Ectodermal cell (in vitro differentiated cells): ENCODE results near the gene LRIG1.

ENCODE experiments used
- H3K27ac ChIP-seq: 2 replicates; pipeline ENCODE4 v1.7.0; 2013; ENCODE audit warnings: mild to moderate bottlenecking, low read depth, low read length; ENCODE audit not compliant: insufficient read depth, poor library complexity, severe bottlenecking
- H3K27me3 ChIP-seq: 2 replicates; pipeline ENCODE4 v1.7.0; 2013; ENCODE audit warnings: mild to moderate bottlenecking, low read length; ENCODE audit not compliant: insufficient read depth, control insufficient read depth, poor library complexity, severe bottlenecking
- H3K36me3 ChIP-seq: one replicate; pipeline ENCODE4 v1.7.0; 2013; ENCODE audit warnings: low read length; ENCODE audit not compliant: control insufficient read depth, insufficient read depth
- H3K4me1 ChIP-seq: one replicate; pipeline ENCODE4 v1.7.0; 2013; ENCODE audit warnings: low read length; ENCODE audit not compliant: control insufficient read depth, insufficient read depth
- H3K4me3 ChIP-seq: 2 replicates; pipeline ENCODE4 v1.7.0; 2013; ENCODE audit warnings: low read depth, low read length, control low read depth; ENCODE audit not compliant: insufficient read depth
- H3K9me3 ChIP-seq: 2 replicates; pipeline ENCODE4 v1.7.0; 2013; ENCODE audit warnings: mild to moderate bottlenecking, low read length, moderate library complexity; ENCODE audit not compliant: control insufficient read depth
- WGBS, 2 experiments: methylation state at CpG; one replicate each; pipeline ENCODE4 v1.1.7; 2013; ENCODE audit warnings: missing lambda C conversion rate in 2 of 2; 5-methylcytosine and 5-hydroxymethylcytosine counted together

The LRIG1 gene

DNA sequence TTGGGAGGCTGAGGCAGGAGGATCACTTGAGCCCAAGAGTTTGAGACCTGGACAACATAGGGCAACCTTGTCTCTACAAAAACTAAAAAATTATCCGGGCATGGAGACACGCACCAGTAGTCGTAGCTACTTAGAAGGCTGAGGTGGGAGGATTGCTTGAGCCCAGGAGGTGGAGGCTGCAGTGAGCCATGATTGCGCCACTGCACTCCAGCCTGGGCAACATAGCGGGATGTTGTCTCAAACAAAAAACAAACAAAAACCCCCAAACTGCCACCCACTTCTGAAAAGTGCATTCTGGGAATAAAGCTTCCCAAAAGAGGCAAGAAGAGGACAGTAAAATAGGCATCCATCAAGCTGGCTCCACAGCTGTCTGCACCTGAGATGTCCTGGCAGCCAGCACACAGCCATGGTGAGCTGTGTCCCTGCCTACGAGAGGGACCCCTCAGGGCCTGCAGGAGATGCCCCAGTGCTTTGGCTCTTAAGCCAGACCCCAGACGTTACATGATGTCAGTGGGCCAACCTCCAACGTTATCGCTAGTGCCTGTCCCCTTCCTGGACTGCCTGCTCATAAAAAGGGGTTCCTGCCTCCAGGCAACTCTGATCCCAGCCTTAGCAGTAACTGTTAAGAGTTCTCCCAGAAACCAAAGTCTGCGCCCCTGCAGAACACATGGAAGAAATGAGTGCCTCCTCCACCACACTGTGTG is 101.1 kb downstream of the LRIG1 start:
- Histone ChIP-seq H3K4me3 (no peak overlapping the region), H3K4me1 (peaks cover 19% of the 10 kb centered on the region), H3K27ac (no peak overlapping the region), H3K27me3 (no peaks in the 10 kb centered on the region), H3K9me3 (no peaks in the 10 kb centered on the region), H3K36me3 (peaks cover 49% of the 10 kb centered on the region)
- 92% methylated on average over 10 of the region's 10 CpGs for WGBS, 2 experiments

DNA sequence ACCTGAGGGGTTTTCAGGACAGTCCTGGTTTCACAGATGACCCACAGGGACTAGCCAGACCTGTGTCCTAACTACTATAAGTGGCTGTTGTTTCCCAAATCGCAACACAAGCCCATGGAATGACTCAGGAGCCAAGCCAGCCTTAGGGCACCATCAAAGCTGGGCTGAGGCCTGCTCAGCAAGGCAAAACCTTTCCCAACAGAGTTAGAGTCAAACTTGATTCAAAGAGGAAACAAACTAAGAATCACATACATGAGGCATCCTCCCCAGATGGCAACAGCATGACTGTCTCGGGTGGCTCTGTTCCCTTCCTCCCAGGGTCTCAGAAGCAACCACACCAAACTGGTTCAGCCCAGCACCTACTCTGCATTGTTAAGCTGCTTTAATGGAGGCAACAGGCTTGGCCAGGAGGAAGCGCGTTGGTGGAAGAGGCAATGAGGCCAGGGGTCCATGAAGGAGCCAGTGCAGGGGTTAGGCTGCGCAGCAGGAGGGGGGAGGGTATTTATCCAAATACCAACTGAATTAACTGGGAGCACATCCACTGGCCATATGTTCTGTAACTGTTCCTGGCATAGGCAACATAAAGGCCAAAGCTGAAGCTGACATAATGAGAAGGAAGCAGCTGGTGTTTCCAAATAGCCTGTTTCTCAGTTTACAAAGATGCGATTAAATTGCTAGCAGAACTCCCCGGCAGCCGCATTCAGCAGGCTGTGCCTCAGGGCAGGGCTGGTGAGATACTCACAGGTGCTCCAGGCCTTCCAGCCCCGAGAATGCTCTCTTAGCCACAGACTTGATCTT is 102.4 kb downstream of the LRIG1 start:
- 95 to 97% methylated on average over 9 of the region's 9 CpGs for WGBS, 2 experiments
- Histone ChIP-seq H3K4me1 (peaks cover 19% of the 10 kb centered on the region), H3K9me3 (no peaks in the 10 kb centered on the region), H3K4me3 (no peak overlapping the region), H3K36me3 (peaks cover 48% of the 10 kb centered on the region), H3K27me3 (no peaks in the 10 kb centered on the region), H3K27ac (no peak overlapping the region)

DNA sequence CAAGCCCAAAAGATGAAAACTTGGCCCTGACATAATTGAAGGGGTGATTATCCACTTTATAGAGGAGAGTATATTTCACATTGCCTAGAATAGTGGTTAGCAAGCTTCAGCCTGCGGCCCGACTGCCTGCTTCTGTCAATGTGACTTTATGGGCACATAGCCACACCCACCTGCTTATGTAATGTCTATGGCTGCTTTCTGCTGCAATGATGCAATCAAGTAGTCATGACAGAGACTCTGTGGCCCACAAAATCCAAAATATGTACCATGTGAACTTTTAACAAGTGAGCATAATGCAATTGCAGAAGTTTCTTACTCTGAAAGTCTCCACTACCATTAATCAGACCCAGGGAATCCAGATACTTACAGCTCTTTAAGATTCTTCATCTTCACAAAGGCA is 103.1 kb downstream of the LRIG1 start:
- no peak overlapping the region for H3K4me3 ChIP-seq
- peaks cover 55% of the 10 kb centered on the region for H3K36me3 ChIP-seq
- 96 to 98% methylated on average over 2 of the region's 2 CpGs for WGBS, 2 experiments
- H3K27ac ChIP-seq: no peak overlapping the region
- H3K4me1 ChIP-seq: peaks cover 18% of the 10 kb centered on the region
- no peaks in the 10 kb centered on the region for H3K27me3 ChIP-seq
- H3K9me3 ChIP-seq: no peaks in the 10 kb centered on the region

DNA sequence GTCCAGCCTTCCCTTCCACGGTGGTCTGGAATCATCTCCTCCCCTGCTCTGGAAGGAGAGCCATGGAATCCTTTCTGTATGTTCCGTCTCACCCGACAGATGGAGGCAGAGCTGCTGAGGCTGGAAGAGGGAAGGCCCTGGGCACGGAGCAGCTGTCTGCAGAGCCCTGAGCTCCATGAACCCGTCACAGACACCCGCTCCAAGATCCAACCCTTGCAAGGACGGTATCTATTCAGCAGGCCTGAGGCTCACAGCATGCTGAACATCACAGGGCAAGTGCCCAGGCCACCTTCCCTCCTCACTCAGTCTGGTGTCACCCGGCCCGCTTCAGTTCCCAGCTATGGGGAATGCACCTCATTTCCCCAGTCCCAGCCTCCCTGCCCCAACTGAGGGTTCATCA is 103.9 kb downstream of the LRIG1 start:
- no peak overlapping the region for H3K4me3 ChIP-seq
- no peaks in the 10 kb centered on the region for H3K27me3 ChIP-seq
- H3K27ac ChIP-seq: no peak overlapping the region
- WGBS, 2 experiments: 97% methylated on average over 9 of the region's 9 CpGs
- no peaks in the 10 kb centered on the region for H3K9me3 ChIP-seq
- H3K4me1 ChIP-seq: peaks cover 9% of the 10 kb centered on the region
- peaks cover 61% of the 10 kb centered on the region for H3K36me3 ChIP-seq

DNA sequence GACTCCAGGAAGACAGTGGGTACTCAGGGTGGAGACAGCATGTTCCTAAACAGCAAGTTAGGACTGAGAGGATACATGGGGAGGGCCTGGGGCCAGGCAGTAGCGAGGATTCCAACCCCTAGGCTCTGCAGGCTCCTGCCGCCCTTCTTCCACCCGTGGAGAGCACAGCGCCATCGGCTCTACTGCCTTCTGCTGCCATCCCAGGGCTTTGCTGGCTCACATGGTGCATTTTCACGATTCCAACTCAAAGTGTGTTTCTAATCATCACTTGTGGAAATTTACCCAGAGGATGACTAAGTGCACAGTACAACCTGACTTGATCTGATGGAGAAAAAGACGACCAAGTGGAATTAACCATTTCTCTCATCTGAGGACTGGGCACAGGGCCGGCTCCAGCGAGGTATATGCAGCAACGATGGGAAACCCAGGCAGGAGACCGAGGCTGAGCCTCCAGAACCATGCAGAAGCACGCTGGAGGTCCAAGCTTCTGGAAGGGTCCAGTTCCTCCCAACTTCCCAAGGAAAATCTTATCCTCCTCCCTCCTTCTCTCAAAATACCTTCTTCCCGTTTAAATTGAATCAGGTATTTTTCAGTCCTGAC is 104.6 kb downstream of the LRIG1 start:
- 96 to 98% methylated on average over 13 of the region's 13 CpGs for WGBS, 2 experiments

DNA sequence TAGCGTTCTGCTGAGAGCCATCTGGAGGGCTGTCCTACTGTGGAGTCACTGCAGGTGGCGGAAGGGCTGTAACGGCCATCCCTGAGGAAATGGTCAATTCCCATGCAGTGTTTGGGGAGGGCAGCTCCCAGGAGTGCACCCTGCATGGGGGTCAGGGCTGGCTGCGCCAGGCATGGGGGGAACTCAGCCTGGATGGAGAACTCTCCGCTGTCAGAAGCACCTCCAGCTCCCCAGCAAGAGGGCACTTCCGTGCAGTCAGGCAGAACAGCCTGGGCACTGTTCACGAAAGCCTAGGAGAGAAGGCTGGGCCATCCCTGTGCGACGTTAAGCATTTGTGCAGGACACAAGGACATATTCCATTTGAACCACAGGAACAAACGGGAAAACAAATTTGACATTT is 105.2 kb downstream of the LRIG1 start:
- no peak overlapping the region for H3K4me3 ChIP-seq
- H3K27me3 ChIP-seq: no peaks in the 10 kb centered on the region
- no peak overlapping the region for H3K27ac ChIP-seq
- 92 to 94% methylated on average over 10 of the region's 10 CpGs for WGBS, 2 experiments
- no peaks in the 10 kb centered on the region for H3K4me1 ChIP-seq
- no peaks in the 10 kb centered on the region for H3K9me3 ChIP-seq
- H3K36me3 ChIP-seq: peaks cover 67% of the 10 kb centered on the region

More for the DNA sequence above, 104.6 kb downstream of the LRIG1 start:
- Histone ChIP-seq H3K4me3 (no peak overlapping the region), H3K9me3 (no peaks in the 10 kb centered on the region), H3K27me3 (no peaks in the 10 kb centered on the region), H3K27ac (no peak overlapping the region), H3K36me3 (peaks cover 63% of the 10 kb centered on the region), H3K4me1 (peaks cover 3% of the 10 kb centered on the region)

DNA sequence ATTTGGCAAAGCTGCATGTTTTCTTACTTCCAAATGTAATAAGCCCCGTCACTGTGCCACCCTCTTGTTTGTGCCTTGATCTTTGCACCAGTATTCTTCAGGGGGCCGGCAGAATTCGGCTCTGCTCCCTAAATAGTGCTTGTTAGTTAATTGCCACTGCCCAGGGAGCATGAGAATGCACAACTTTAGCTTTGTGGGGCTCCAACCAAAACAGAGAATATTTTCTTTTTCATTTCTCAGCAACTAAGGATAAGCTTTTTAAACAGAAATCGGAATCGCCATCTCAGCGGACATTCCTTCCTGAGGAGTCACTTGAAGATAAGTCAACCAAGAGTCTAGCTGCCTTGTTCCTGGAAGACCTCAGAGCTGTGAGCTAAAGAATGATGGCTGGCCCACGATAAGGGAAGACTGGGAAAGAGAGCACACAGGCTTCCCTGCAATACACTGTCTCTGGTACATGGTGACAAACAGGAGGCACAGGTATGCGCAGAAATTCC is 106.0 kb downstream of the LRIG1 start:
- peaks cover 70% of the 10 kb centered on the region for H3K36me3 ChIP-seq
- no peaks in the 10 kb centered on the region for H3K27me3 ChIP-seq
- H3K4me3 ChIP-seq: no peak overlapping the region
- no peak overlapping the region for H3K27ac ChIP-seq
- H3K9me3 ChIP-seq: no peaks in the 10 kb centered on the region
- H3K4me1 ChIP-seq: no peaks in the 10 kb centered on the region
- 93 to 97% methylated on average over 8 of the region's 8 CpGs for WGBS, 2 experiments

DNA sequence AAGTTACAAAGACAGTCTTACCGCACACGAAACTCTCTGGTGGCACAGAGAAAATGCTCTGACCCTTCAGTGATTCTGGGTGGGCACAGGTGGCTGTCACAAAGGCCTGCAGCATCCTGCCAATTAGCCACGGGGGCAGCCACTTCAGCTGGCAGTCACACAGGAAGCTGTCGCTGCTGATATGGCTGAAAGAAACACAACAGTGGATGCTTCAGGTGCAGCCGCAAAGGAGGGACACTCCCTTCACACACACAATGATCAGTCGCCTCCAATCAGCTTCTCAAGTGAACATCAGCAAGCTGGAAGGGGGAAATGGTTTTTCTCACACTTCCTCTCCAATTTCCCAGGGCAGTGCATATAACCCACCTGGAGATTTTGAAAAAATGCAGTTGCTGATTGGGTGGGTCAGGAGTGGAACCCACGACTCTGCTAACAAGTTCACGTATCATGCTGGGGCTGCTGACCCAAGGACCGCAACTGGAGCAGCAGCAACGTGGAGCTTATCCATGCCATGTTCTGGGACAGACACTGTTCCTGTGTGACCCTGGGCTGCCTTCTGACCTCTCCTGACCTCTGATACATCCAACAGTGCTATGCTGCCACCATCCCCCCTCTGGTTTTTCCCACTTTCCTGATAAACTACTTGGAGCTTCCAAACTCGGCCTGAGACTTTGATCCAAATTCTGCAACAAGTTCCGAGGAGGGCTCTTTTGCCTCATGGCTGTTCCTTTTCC is 106.6 kb downstream of the LRIG1 start:
- peaks cover 76% of the 10 kb centered on the region for H3K36me3 ChIP-seq
- no peak overlapping the region for H3K27ac ChIP-seq
- no peak overlapping the region for H3K4me3 ChIP-seq
- H3K9me3 ChIP-seq: no peaks in the 10 kb centered on the region
- WGBS, 2 experiments: 90 to 91% methylated on average over 12 of the region's 12 CpGs
- H3K4me1 ChIP-seq: no peaks in the 10 kb centered on the region
- H3K27me3 ChIP-seq: no peaks in the 10 kb centered on the region

DNA sequence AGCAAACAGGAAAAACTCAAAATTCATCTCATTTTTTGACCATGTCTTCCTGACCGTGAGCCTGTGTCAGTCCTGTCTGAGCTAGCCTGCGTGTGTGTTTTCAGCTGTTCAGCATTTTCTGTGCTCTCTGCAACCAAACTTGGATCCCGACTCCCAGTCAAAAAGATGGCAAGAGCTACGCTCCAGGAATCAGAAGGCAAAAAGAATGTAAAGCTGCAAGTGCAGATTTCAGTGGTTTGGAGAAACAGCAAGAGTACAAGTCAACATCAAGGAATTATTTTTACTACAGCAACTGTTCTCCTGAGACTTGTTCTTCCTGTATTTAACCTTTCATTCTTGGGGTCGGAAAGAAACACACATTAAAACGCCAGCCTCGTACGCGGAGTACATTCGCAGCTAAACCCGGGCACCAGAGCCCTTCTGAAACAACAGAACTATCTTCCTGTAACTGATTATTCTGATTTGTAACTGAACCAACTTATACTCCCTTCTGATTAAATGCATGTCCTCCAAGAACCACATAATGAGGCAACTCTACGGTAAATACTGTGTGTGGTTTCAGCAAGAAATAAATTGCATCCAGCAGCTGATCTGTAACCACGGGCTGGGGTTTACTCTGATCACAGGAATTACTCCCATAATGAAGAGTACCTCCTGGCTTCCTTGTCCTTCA is 107.4 kb downstream of the LRIG1 start:
- WGBS, 2 experiments: 94 to 95% methylated on average over 13 of the region's 13 CpGs
- Histone ChIP-seq H3K4me1 (no peaks in the 10 kb centered on the region), H3K36me3 (peaks cover 69% of the 10 kb centered on the region), H3K9me3 (no peaks in the 10 kb centered on the region), H3K27ac (no peak overlapping the region), H3K4me3 (no peak overlapping the region), H3K27me3 (no peaks in the 10 kb centered on the region)
